ENCODE results near the gene BST2. TPM values are rescaled to one million over a fixed set of nuclear protein-coding genes. Genes with fewer than 3 reads are reported as not detected.

The BST2 gene
- total and polyA plus RNA-seq, 2 donors from 2014 or later, result 89.6 to 250 TPM

- Histone ChIP-seq H3K27me3 (ENCODE audit: control insufficient read depth, insufficient read depth, low read length) (peaks cover 8% of the 10 kb centered on the region), H3K9me3 (ENCODE audit: control insufficient read depth in 2 of 3, insufficient read depth in 1 of 3, low read length in 3 of 3) (no peaks in the 10 kb centered on the region), H3K4me1 (ENCODE audit: control insufficient read depth in 2 of 3, insufficient read depth in 2 of 3, low read depth in 1 of 3, low read length in 3 of 3) (peaks cover 0 to 4% (median 0%) of the 10 kb centered on the region in 3 donors), H3K9ac (ENCODE audit: low read length in 3 of 3) (no peak overlapping the region), H3K36me3 (ENCODE audit: control insufficient read depth in 2 of 3, insufficient read depth in 3 of 3, low read length in 3 of 3) (no peaks in the 10 kb centered on the region), H3K4me3 (ENCODE audit: low read length in 3 of 3) (no peak overlapping the region), H3K27ac (ENCODE audit: low read depth in 2 of 2, low read length in 2 of 2) (no peak overlapping the region)
- no peak for TF ChIP-seq CTCF (IDR thresholded peaks at IDR 0.05; ENCODE audit: borderline replicate concordance, extremely low read depth, insufficient read depth)
- DNase-seq (no peak), FAIRE-seq (no peak)
- intact Hi-C loops (cut with DNase I), result no loop called here
These were observed 45.0 kb upstream of the BST2 start for GRCh38 chr19:17450264-17451075.

GRCh38 chr19:17448131-17448967 lies 42.9 kb upstream of the BST2 start, which contains the start of gene TMEM221:
TMEM221 (minus strand) TSS chr19:17448668; CDS start chr19:17448462, 206 bp downstream.
- Histone ChIP-seq H3K9me3 (ENCODE audit: control insufficient read depth in 2 of 3, insufficient read depth in 1 of 3, low read length in 3 of 3) (no peaks in the 10 kb centered on the region), H3K27ac (ENCODE audit: low read depth in 2 of 2, low read length in 2 of 2) (no peak within 1 kb of the TSS), H3K27me3 (ENCODE audit: control insufficient read depth, insufficient read depth, low read length) (no peaks in the 10 kb centered on the region), H3K4me3 (ENCODE audit: low read length in 3 of 3) (peak within 1 kb of the TSS in 2 of 3 donors; percentile 25 to 26), H3K4me1 (ENCODE audit: control insufficient read depth in 2 of 3, insufficient read depth in 2 of 3, low read depth in 1 of 3, low read length in 3 of 3) (peaks cover 0 to 2% (median 0%) of the 10 kb centered on the region in 3 donors), H3K9ac (ENCODE audit: low read length in 3 of 3) (no peak within 1 kb of the TSS), H3K36me3 (ENCODE audit: control insufficient read depth in 2 of 3, insufficient read depth in 3 of 3, low read length in 3 of 3) (no peaks in the 10 kb centered on the region)
- peak in 4 of 5 donors; percentile 59 to 82 (median 72) for DNase-seq
- intact Hi-C loops (cut with DNase I), result no loop called here
- peak; percentile 17 for TF ChIP-seq CTCF (IDR thresholded peaks at IDR 0.05; ENCODE audit: borderline replicate concordance, extremely low read depth, insufficient read depth)
- no peak for FAIRE-seq

- intact Hi-C loops (cut with DNase I), result no loop called here
- FAIRE-seq (no peak), DNase-seq (no peak)
- TF ChIP-seq CTCF (IDR thresholded peaks at IDR 0.05; ENCODE audit: borderline replicate concordance, extremely low read depth, insufficient read depth), result no peak
- no peaks in the 10 kb centered on the region for H3K4me1 ChIP-seq (ENCODE audit: control insufficient read depth in 2 of 3, insufficient read depth in 2 of 3, low read depth in 1 of 3, low read length in 3 of 3)
- no peak overlapping the region for H3K9ac ChIP-seq (ENCODE audit: low read length in 3 of 3)
- no peaks in the 10 kb centered on the region for H3K36me3 ChIP-seq (ENCODE audit: control insufficient read depth in 2 of 3, insufficient read depth in 3 of 3, low read length in 3 of 3)
- H3K27me3 ChIP-seq (ENCODE audit: control insufficient read depth, insufficient read depth, low read length), result no peaks in the 10 kb centered on the region
- H3K27ac ChIP-seq (ENCODE audit: low read depth in 2 of 2, low read length in 2 of 2), result no peak overlapping the region
- no peaks in the 10 kb centered on the region for H3K9me3 ChIP-seq (ENCODE audit: control insufficient read depth in 2 of 3, insufficient read depth in 1 of 3, low read length in 3 of 3)
- peak overlapping the region in 1 of 3 donors; percentile 26 for H3K4me3 ChIP-seq (ENCODE audit: low read length in 3 of 3)
These were observed 42.3 kb upstream of the BST2 start for GRCh38 chr19:17447704-17448130.
